GM18507 (cell line): Measurements from ENCODE around the gene LHX4.
A peak's percentile ranks its signal among the peaks of the same experiment; 100 is the strongest.

ENCODE experiments used
- DNase-seq: peaks from one replicate; pipeline ENCODE4 v3.0.0; 2011; ENCODE audit warnings: low read depth; ENCODE audit not compliant: insufficient read length; ENCODE audit errors: extremely low spot score
- FAIRE-seq: peaks from 2 replicates; lab custom pipeline; 2011; peaks lifted over from hg19 to GRCh38; lab: Jason Lieb, UNC

LHX4 gene

GRCh38 chr1:180266275-180267210 lies 36.5 kb downstream of the LHX4 start:
- DNase-seq: no peak
- no peak for FAIRE-seq

DNA sequence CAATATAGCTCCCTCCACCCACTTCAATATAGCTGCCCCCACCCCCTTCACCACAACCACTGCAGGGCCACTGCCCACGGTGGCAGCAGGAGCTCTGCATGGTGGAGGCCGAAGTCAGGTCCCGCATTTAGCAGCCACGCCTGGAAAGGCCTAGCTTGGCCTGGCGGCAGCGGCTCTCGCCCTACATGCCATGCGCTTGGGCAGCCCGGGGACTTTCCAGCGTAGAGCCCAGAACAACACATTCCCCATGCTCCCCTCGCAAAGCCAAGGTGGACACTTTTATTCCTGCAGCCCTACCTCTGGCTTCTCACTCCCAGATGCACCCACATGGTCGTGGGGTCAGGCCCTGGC lies 37.1 kb downstream of the LHX4 start:
- DNase-seq: no peak
- FAIRE-seq: no peak

DNA sequence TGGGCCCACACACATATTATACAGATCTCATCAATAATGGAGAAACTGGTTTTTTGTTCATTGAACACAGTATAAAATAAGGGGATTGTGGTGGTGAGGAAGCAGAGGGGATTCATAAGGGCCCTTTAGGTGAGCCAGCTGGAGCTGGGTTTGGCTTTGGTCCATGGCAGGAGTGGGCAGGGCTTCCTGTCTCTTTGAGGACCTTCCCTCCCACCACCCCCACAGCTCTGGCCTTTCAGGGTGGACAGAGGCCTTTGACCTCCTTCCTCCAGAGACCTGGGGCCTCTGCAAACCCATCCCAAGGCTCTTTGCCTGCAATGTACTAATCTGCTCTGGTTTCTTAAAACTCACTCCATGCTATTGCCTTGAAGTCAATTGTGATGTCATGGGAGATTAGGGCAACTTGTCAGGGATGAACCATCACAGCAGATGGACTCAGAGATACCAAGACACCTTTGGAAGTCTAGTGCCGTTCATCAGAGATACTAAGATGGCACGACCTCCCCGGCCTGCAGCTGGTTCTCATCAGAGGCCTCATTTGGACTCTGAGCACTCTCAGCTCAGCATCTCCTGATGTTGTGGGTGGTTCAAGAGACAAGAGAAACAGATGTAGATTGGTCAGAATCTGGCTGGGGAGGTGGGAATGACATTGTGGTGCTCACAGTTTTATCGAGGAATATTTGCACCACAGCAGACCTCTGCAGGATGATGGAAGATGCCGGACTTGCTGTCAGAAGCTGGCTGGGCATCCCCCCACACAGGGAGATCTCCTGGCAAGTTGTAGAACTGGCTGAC lies 37.9 kb downstream of the LHX4 start:
- no peak for FAIRE-seq
- DNase-seq: no peak

- FAIRE-seq: no peak
Measured at GRCh38 chr1:180268556-180269075, 38.6 kb downstream of the LHX4 start.

GRCh38 chr1:180269645-180270529 lies 39.8 kb downstream of the LHX4 start:
- no peak for FAIRE-seq
- no peak for DNase-seq

More at GRCh38 chr1:180268556-180269075, 38.6 kb downstream of the LHX4 start:
- no peak for DNase-seq

DNA sequence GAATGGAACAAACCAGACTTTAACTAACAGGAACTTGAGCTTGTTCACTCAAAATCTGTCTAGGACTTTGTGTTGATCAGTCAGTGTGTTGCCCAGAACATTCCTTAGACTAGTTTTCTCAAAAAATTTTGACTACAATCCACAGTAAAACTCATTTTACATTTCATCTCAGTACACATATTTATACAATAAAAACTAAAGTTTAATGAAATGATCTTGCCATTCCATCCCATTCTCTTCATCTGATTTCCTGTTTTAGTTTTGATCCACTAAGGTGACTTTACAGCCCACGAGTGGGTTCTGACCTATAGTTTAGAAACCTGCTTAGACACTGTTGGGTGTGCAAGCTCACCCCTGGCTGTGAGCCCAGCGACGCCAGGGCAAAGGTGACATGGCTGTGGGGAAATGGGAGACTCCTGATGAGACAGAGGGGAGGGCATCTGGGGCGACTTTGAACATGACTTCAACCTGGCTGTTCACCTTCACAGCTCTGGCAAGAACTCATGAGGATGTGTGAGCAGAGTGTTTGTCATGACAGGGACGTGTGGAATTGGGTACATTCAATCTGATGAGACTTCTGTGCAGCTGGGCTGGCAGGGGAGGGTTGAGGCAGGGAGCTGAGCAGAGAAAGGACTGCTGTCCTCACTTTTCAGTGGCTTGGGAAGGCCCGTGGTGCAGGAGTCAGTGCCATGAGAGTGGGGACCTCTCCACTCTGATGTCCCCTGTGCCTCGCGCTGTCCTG lies 40.6 kb downstream of the LHX4 start:
- FAIRE-seq (no peak), DNase-seq (no peak)

DNA sequence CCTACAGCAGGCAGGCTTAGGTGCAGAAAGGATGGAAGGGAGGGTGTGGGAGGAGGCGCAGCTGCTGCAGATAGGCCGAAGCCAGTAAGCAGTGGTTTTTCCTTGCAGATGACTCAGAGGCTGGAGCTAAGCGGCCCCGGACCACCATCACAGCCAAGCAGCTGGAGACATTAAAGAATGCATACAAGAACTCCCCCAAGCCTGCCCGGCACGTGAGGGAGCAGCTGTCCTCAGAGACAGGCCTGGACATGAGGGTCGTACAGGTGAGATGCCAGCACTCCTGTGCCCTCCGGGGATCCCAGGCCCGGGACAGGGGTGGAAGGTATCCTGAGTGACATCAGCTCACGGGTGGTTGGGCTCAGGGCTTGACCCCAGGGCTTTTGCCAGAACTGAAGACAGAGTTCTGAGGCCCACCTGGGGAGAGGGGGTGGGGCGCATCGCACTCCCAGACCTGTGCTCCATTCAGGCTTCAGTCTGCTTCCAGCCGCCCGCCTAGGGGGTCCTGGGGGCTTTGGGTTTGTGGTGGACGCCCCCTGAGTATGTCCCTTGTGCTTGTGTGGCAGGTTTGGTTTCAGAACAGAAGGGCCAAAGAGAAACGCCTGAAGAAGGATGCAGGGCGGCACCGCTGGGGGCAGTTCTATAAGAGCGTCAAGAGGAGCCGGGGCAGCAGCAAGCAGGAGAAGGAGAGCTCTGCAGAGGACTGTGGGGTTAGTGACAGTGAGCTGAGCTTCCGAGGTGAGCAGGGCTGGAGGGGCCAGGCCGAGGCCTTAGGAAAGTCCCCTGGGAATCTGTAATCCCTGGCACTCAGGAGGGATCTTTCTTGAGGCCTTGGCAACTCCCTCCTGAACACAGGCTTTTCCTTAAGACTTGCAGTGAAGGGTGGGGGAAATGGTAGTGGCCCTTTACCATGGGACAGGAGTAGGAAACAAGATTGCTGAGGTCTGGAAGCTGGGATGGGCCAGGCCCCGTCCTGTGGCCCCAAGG lies 41.5 kb downstream of the LHX4 start:
- FAIRE-seq (no peak), DNase-seq (no peak)

DNA sequence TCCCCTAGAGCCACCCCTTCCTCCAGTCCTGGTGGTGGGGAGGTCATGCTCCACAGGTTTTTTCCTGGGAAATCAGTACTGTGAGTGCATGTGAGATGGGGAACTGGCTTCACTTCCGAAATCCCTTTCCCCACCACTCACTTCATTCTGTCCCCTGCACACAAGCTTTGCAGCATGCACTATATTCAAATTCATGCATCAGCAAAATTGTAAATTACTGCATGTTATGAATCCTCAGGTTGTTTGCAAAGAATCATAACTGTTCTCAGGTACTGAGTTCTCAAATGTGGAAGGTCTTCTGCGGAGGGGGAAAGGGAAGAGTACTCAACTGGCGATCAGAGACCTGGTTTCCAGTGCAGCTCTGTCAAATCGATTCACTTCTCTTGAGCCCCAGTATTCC lies 42.3 kb downstream of the LHX4 start:
- no peak for FAIRE-seq
- no peak for DNase-seq

GRCh38 chr1:180273066-180273465 lies 43.0 kb downstream of the LHX4 start:
- DNase-seq: no peak
- FAIRE-seq: no peak

GRCh38 chr1:180274221-180274620 lies 44.2 kb downstream of the LHX4 start:
- FAIRE-seq (no peak), DNase-seq (no peak)

DNA sequence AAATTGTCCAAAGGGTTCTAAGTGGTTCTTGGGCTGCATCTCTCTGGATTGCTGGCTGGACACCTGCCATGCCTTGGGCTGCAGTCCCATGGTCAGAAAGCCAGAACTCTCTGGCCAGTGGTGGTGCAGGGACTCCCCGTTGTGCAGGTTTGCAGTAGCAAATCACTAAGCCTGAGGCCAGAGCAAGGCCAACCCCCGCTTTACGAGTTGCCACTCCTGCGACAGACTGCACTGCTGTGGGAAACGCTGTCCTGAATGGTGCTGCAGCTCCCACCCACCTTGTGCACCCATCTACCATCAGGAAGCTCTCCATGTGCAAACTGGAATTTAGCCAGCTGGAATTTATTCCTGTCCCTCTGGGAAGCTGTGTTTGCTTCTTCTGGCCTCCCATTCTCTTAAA lies 45.7 kb downstream of the LHX4 start:
- no peak for FAIRE-seq

DNA sequence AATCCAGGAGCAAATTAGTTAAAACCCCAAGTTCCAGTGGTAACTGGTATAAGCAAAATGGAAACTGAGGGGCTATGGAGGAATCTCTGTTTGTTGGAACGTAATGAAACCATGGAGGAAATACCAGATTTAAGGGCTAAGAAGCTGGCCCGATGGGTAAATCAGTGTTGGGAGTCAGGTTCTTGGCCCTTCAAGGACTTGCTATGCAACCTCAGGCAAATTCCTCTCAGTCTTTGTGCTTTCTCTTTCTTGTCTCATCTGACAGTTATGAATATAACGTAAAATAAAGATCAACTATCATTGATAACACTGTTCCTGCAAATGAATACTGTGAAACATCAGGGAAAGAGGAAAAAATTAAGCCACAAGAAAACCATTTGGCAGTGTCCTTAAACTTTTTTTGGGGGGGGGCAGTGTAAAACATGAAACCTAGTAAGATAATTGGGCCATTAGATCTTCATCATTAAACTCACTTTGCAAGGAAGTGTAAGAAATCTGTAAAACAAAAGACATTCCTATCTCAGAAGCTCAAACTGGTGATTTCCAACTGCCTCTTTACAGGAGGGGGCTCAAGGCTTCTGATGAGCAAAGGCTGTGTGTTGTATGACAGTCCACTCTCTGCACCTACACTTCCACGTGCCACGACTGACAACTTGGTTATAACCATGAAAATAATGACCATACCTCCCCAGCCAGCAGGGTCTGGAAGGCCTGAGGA lies 47.6 kb downstream of the LHX4 start:
- DNase-seq (no peak), FAIRE-seq (no peak)

More for the DNA sequence above, 45.7 kb downstream of the LHX4 start:
- no peak for DNase-seq

DNA sequence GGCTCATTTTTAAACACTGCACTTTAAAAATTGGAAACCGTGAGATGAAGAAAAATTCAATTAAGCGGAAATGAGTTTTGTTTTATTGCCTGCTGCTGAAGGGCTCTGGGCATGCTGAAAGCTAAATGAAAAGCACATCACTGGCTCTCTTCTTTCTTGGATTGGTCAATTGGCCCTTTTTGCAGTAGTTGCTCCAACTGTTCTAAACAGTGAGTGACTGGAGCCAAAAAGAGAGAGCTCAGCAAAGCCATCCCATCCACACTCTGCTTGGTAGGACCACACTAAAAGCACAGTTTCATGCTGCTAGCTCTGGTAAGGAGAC lies 48.1 kb downstream of the LHX4 start:
- DNase-seq (no peak), FAIRE-seq (no peak)

DNA sequence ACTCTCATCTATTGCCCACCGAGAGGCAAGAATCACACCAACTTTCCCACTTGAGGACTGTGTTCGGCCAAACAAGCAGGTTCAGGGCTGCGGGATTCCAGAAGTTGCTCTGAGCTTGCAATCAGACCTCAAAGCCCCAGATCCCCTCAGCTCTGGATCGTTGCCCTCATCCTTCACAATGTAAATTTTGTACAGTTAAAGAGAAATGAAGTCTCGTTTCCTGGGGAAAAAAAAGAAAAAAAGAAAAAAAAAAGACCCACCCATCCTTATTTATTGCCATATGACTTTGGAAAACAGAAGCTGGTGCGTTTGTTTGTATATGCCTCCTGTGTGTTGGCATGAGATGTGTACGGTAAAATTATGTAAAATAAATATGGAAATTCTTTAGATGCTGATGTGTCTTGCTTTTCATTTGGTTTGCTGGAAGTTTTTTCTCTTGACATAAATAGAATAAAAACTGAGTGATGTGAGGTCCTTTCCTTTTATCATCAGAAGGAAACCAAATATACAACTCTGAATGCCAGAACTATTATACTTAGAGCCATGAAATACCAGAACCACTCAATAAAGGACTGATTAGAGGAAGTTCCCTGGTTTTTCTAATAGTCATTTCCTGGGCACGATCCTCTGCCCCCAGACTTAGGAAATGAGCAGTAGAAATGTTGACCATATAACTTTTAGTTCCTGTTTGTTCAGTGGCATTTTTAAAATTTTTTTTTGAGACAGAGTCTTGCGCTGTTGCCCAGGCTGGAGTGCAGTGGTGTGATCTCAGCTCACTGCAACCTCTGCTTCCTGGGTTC lies 48.7 kb downstream of the LHX4 start:
- no peak for DNase-seq
- peak; percentile 24 for FAIRE-seq

- FAIRE-seq: no peak
- DNase-seq: no peak
Measured at GRCh38 chr1:180279651-180280050, 49.6 kb downstream of the LHX4 start.

DNA sequence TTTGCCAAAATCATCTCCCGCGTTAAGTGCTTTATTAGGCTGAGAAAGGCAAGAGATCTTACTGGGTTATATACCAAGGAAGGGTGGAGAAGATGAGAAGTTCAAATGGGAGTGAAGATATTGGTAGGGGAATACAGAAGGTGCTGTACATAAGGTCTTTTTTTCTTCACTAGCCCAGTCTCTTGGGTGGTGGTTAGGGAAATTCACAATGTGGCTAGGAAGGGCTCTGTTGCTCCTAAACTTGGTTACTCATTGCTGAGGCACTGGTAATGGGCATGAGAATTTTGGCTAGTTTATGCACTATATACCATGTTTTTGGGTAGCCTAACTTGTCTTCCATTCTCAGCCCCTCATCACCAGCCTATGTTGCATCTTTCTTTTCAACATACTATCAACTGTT lies 50.6 kb downstream of the LHX4 start:
- DNase-seq (no peak), FAIRE-seq (peak; percentile 68)

DNA sequence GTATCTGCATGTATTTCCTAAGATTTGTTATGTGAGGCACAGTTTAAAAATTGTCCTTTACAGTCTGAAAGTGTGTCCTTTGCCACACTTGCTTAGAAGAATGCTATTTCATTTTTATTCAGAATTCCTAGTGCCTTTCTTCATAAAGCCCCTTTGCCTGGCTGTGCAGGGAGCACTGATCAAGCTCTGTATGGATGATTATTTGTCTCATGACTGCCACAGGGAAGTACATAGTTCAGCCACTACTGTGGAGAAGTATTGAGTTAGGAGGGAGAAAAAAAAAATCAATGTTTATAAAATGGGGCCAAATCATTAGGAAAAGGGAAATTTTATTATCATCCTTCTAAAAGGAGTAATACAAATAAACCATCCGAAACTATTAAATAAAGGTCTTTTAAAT lies 51.4 kb downstream of the LHX4 start:
- DNase-seq (no peak), FAIRE-seq (peak; percentile 24)
